IMR-90 (cell line): ENCODE measurements around the gene STK10. TPM values are rescaled to one million over a fixed set of nuclear protein-coding genes. Genes with fewer than 3 reads are reported as not detected.

ENCODE experiments used
- ATAC-seq: fragments of 200-7000 bp; cut with Tn5 transposase; 2 replicates; pipeline ENCODE4 v1.9.1; 2020; ENCODE audit warnings: low read depth, mild to moderate bottlenecking, moderate library complexity
- BruUV-seq: library from RNA; stranded (reverse); fragments of 400-500 nt; replicated peaks from 2 replicates; lab custom pipeline; 2021; lab: Mats Ljungman, UMichigan
- CTCF ChIA-PET: fragments of 300-600 bp; formaldehyde crosslinking; extraction: SDS; loops from one replicate; lab custom pipeline; 2021; ENCODE audit warnings: antibody characterized with exemption; lab: Yijun Ruan, JAX
- POLR2A ChIA-PET: fragments of 300-600 bp; sonication (Branson Sonifier 250); formaldehyde crosslinking; loops from one replicate; lab custom pipeline; 2022; ENCODE audit warnings: antibody characterized with exemption; ENCODE audit not compliant: unreplicated experiment; lab: Charles Lee
- DNase-seq: peaks from one replicate; pipeline ENCODE4 v3.0.0; 2013
- H2AFZ ChIP-seq: replicated peaks from 2 replicates; pipeline ENCODE3; 2013; ENCODE audit warnings: low read length, mild to moderate bottlenecking; ENCODE audit not compliant: poor library complexity
- H2AK5ac ChIP-seq: 2 replicates; pipeline ENCODE4 v1.6.1; 2013; ENCODE audit warnings: low read depth, low read length, inconsistent platforms
- H2AK9ac ChIP-seq: replicated peaks from 2 replicates; pipeline ENCODE3; 2013; ENCODE audit warnings: mild to moderate bottlenecking, low read depth, low read length, moderate library complexity; ENCODE audit not compliant: poor library complexity
- H2BK120ac ChIP-seq: 2 replicates; pipeline ENCODE4 v1.6.1; 2013; ENCODE audit warnings: low read depth, low read length, inconsistent platforms
- H2BK15ac ChIP-seq: 3 replicates; pipeline ENCODE4 v1.6.1; 2013; ENCODE audit warnings: low read depth, low read length, inconsistent platforms
- H2BK20ac ChIP-seq: 2 replicates; pipeline ENCODE4 v1.6.1; 2013; ENCODE audit warnings: low read depth, mild to moderate bottlenecking, inconsistent platforms, low read length, moderate library complexity
- H2BK5ac ChIP-seq: 2 replicates; pipeline ENCODE4 v1.6.1; 2013; ENCODE audit warnings: mild to moderate bottlenecking, low read depth, low read length, inconsistent platforms; ENCODE audit not compliant: poor library complexity, severe bottlenecking
- H3K14ac ChIP-seq: replicated peaks from 2 replicates; pipeline ENCODE4 v1.6.1; 2013; ENCODE audit warnings: low read depth, low read length, inconsistent platforms
- H3K18ac ChIP-seq: 2 replicates; pipeline ENCODE4 v1.6.1; 2013; ENCODE audit warnings: low read depth, low read length, control low read depth
- H3K23ac ChIP-seq: 2 replicates; pipeline ENCODE4 v1.6.1; 2013; ENCODE audit warnings: low read depth, low read length, inconsistent platforms
- H3K27ac ChIP-seq: 2 replicates; pipeline ENCODE4 v1.5.1; 2013; ENCODE audit warnings: mild to moderate bottlenecking, control low read depth, low read length; ENCODE audit not compliant: insufficient read depth
- H3K27me3 ChIP-seq: 2 replicates; pipeline ENCODE4 v1.6.1; 2013; ENCODE audit warnings: low read length; ENCODE audit not compliant: control insufficient read depth, insufficient read depth
- H3K36me3 ChIP-seq: 2 replicates; pipeline ENCODE4 v1.6.1; 2013; ENCODE audit warnings: low read length, mixed read lengths; ENCODE audit not compliant: control insufficient read depth, insufficient read depth
- H3K4ac ChIP-seq: 2 replicates; pipeline ENCODE4 v1.6.1; 2013; ENCODE audit warnings: low read depth, low read length, inconsistent platforms
- H3K4me1 ChIP-seq: 2 replicates; pipeline ENCODE4 v1.6.1; 2013; ENCODE audit warnings: low read length, mixed read lengths; ENCODE audit not compliant: control insufficient read depth, insufficient read depth
- H3K4me2 ChIP-seq: 2 replicates; pipeline ENCODE4 v1.6.1; 2013; ENCODE audit warnings: low read depth, mild to moderate bottlenecking, control low read depth, low read length, moderate library complexity
- H3K4me3 ChIP-seq: 2 replicates; pipeline ENCODE4 v1.5.1; 2013; ENCODE audit warnings: low read depth, mild to moderate bottlenecking, control low read depth, low read length, moderate library complexity; ENCODE audit not compliant: insufficient read depth
- H3K56ac ChIP-seq: 2 replicates; pipeline ENCODE4 v1.6.1; 2013; ENCODE audit warnings: low read length, inconsistent platforms; ENCODE audit not compliant: insufficient read depth; ENCODE audit errors: extremely low read depth
- H3K79me1 ChIP-seq, 2 experiments: 2 replicates each; pipeline ENCODE4 v1.6.1; 2013; ENCODE audit warnings: low read length in 2 of 2, inconsistent platforms in 1 of 2, low read depth in 1 of 2
- H3K9ac ChIP-seq: 2 replicates; pipeline ENCODE4 v1.6.1; 2013; ENCODE audit warnings: low read depth, low read length, control low read depth
- H3K9me1 ChIP-seq: 2 replicates; pipeline ENCODE4 v1.6.1; 2013; ENCODE audit warnings: low read length, inconsistent platforms; ENCODE audit not compliant: insufficient read depth
- H3K9me3 ChIP-seq: 2 replicates; pipeline ENCODE4 v1.6.1; 2013; ENCODE audit warnings: low read length; ENCODE audit not compliant: control insufficient read depth, insufficient read depth
- H4K20me1 ChIP-seq: 2 replicates; pipeline ENCODE4 v1.6.1; 2013; ENCODE audit warnings: low read length, inconsistent platforms; ENCODE audit not compliant: insufficient read depth
- H4K5ac ChIP-seq: 2 replicates; pipeline ENCODE4 v1.6.1; 2013; ENCODE audit warnings: mild to moderate bottlenecking, low read depth, low read length, control low read depth
- H4K8ac ChIP-seq, 2 experiments: 2 replicates each; pipeline ENCODE4 v1.6.1; 2013; ENCODE audit warnings: low read depth in 2 of 2, low read length in 2 of 2, control low read depth in 1 of 2, inconsistent platforms in 1 of 2
- H4K91ac ChIP-seq: 2 replicates; pipeline ENCODE4 v1.6.1; 2013; ENCODE audit warnings: low read depth, low read length, inconsistent platforms; ENCODE audit not compliant: insufficient read depth
- CHD1 ChIP-seq: IDR thresholded peaks from 2 replicates; pipeline ENCODE4 v1.6.1; 2012; ENCODE audit warnings: low read depth, low read length, improper control_type of control experiment
- RCOR1 ChIP-seq: IDR thresholded peaks from 2 replicates; pipeline ENCODE4 v1.6.1; 2012; ENCODE audit warnings: mild to moderate bottlenecking, low read length, improper control_type of control experiment; ENCODE audit not compliant: insufficient replicate concordance
- WGBS, 2 experiments: methylation state at CpG; one replicate each; pipeline versions ENCODE4 v1.1.5 to v1.1.7; 2013; ENCODE audit warnings: missing lambda C conversion rate in 2 of 2; ENCODE audit not compliant: insufficient read length in 1 of 2; ENCODE audit errors: extremely low coverage in 2 of 2; 5-methylcytosine and 5-hydroxymethylcytosine counted together
- dilution Hi-C: fragments of 300-500 bp; cut with HindIII; formaldehyde crosslinking; loops from one replicate; pipeline ENCODE4 v1.14.3; 2018; ENCODE audit warnings: low sequenced_read_pairs; ENCODE audit not compliant: unreplicated experiment
- in situ Hi-C: fragments of 300-500 bp; cut with MboI; formaldehyde crosslinking; loops from 3 replicates; pipeline ENCODE4 v1.14.3; 2019; ENCODE audit warnings: low sequenced_read_pairs, inconsistent platforms, mixed read lengths
- intact Hi-C: fragments of 100-400 bp; cut with micrococcal nuclease; formaldehyde crosslinking; loops from 2 replicates; pipeline ENCODE4 v1.10.0; 2022
- polyA plus RNA-seq, 3 experiments: library from polyadenylated mRNA; depleted of rRNA; stranded (reverse); fragments of >200 nt; gene quantifications; 2 replicates each; pipeline ENCODE4 v1.2.3, GENCODE V29; 2012; ENCODE audit warnings: low replicate concordance in 1 of 3
- total RNA-seq: library from RNA; depleted of rRNA; stranded (reverse); fragments of >200 nt; gene quantifications from 2 replicates; pipeline ENCODE4 v1.2.3, GENCODE V29; 2012

The STK10 gene
- total and polyA plus RNA-seq, 2 of the 4 experiments (the other 2 are of a cell fraction), result 15.4 to 18.5 TPM

GRCh38 chr5:172162987-172163343 lies 25.1 kb downstream of the STK10 start:
- Histone ChIP-seq H3K56ac (no peak overlapping the region), H3K18ac (no peak overlapping the region), H4K5ac (no peak overlapping the region), H3K9ac (no peak overlapping the region), H2AK5ac (peak overlapping the region; percentile 59; the same call in 1 of the 2 replicates), H4K20me1 (peaks cover 49% of the 10 kb centered on the region), H2BK20ac (no peak overlapping the region), H3K4ac (no peak overlapping the region), H3K23ac (no peak overlapping the region), H3K27ac (no peak overlapping the region), H3K14ac (no peak overlapping the region), H2AK9ac (peak overlapping the region; percentile 82), H3K9me1 (peaks cover 40% of the 10 kb centered on the region), H2BK15ac (no peak overlapping the region), H4K91ac (no peak overlapping the region), H3K36me3 (no peaks in the 10 kb centered on the region), H3K4me3 (no peak overlapping the region), H3K4me1 (peaks cover 12% of the 10 kb centered on the region), H4K8ac (no peak overlapping the region), H3K9me3 (no peaks in the 10 kb centered on the region), H2AFZ (no peak overlapping the region), H3K27me3 (no peaks in the 10 kb centered on the region), H2BK120ac (no peak overlapping the region), H3K4me2 (no peak overlapping the region), H3K79me1 (peaks cover 27 to 71% of the 10 kb centered on the region in 2 experiments), H2BK5ac (no peak overlapping the region)
- ATAC-seq (no peak), DNase-seq (no peak)
- CTCF ChIA-PET, result interaction anchor here (1.0 to 2.0 kb wide), 2 partner anchors 11 to 120 kb away, joined by 3 to 5 read pairs; no protein-coding TSS in a partner anchor
- intact Hi-C loops (no loop called here), dilution Hi-C loops (no loop called here), in situ Hi-C loops (no loop called here)
- TF ChIP-seq RCOR1 (no peak), CHD1 (no peak)
- POLR2A ChIA-PET, result no interaction called here
- no TSS peak for BruUV-seq
- WGBS, 2 experiments, result 50% methylated on average over 1 of the region's 5 CpGs; no CpG with 5 or more reads in 1 of the 2 experiments
